ENCODE measurements around the gene SERPINA4. TPM values are rescaled to one million over a fixed set of nuclear protein-coding genes. Genes with fewer than 3 reads are reported as not detected.

The SERPINA4 gene
- total RNA-seq, 5 donors from 2014 or later (not counting 1 experiment from before 2014, with no cell fraction given) = 0.22 TPM; not detected in 4

GRCh38 chr14:94521375-94522114 lies 39.7 kb upstream of the SERPINA4 start:
- DNase-seq (no peak), ATAC-seq (replicated peaks in 1 of 4) (no peak)
- ChIA-PET POLR2A (no interaction called here), CTCF (interaction anchor here in 1 of 2 donors (0.6 kb wide), 1 partner anchor 129 kb away, joined by 4 read pairs; no protein-coding TSS in a partner anchor)
- Mint-ChIP-seq H3K27me3 (peaks cover 24 to 30% of the 10 kb centered on the region in 2 donors), H3K4me1 (no peaks in the 10 kb centered on the region), H3K4me3 (no peak overlapping the region), H3K9me3 (peaks cover 3 to 13% (median 5%) of the 10 kb centered on the region in 3 donors), H3K27ac (no peak overlapping the region), H3K36me3 (no peaks in the 10 kb centered on the region)
- H3K27ac ChIP-seq (ENCODE audit: low read length) = no peak overlapping the region
- no peaks in the 10 kb centered on the region for H3K36me3 ChIP-seq (ENCODE audit: control insufficient read depth in 2 of 2, extremely low read depth in 1 of 2, insufficient read depth in 1 of 2, low read length in 1 of 2)
- H3K4me1 ChIP-seq (ENCODE audit: control insufficient read depth in 1 of 2, extremely low read depth in 1 of 2, insufficient read depth in 2 of 2, low read length in 2 of 2) = no peaks in the 10 kb centered on the region
- peaks cover 0 to 16% of the 10 kb centered on the region in 2 experiments for H3K27me3 ChIP-seq (replicated peaks in 1 of 2; ENCODE audit: control insufficient read depth in 2 of 2, extremely low read depth in 1 of 2, insufficient read depth in 2 of 2, low read length in 1 of 2)
- H3K4me3 ChIP-seq (ENCODE audit: control insufficient read depth in 1 of 2, extremely low read depth in 1 of 2, low read length in 1 of 2) = no peak overlapping the region
- H3K9me3 ChIP-seq = no peaks in the 10 kb centered on the region
- 59% methylated on average over 4 of the region's 5 CpGs for WGBS (ENCODE audit: insufficient coverage)

GRCh38 chr14:94522115-94522724 lies 39.0 kb upstream of the SERPINA4 start:
- no peak for ATAC-seq (replicated peaks in 1 of 4)
- peaks cover 20 to 35% of the 10 kb centered on the region in 2 donors for H3K27me3 Mint-ChIP-seq
- H3K4me1 Mint-ChIP-seq = no peaks in the 10 kb centered on the region
- no peaks in the 10 kb centered on the region for H3K36me3 ChIP-seq (ENCODE audit: control insufficient read depth in 2 of 2, extremely low read depth in 1 of 2, insufficient read depth in 1 of 2, low read length in 1 of 2)
- H3K4me3 ChIP-seq (ENCODE audit: control insufficient read depth in 1 of 2, extremely low read depth in 1 of 2, low read length in 1 of 2) = no peak overlapping the region
- H3K27me3 ChIP-seq (replicated peaks in 1 of 2; ENCODE audit: control insufficient read depth in 2 of 2, extremely low read depth in 1 of 2, insufficient read depth in 2 of 2, low read length in 1 of 2) = peaks cover 0 to 16% of the 10 kb centered on the region in 2 experiments
- ChIA-PET CTCF (interaction anchor here in 1 of 2 donors (0.5 to 0.6 kb wide), 2 partner anchors 130 to 539 kb away, joined by 3 to 4 read pairs; no protein-coding TSS in a partner anchor), POLR2A (no interaction called here)
- H3K36me3 Mint-ChIP-seq = no peaks in the 10 kb centered on the region
- no peaks in the 10 kb centered on the region for H3K9me3 ChIP-seq
- peaks cover 3 to 13% (median 5%) of the 10 kb centered on the region in 3 donors for H3K9me3 Mint-ChIP-seq
- no peak for DNase-seq
- no peak overlapping the region for H3K4me3 Mint-ChIP-seq
- 82% methylated on average over 7 of the region's 7 CpGs for WGBS (ENCODE audit: insufficient coverage)
- no peak overlapping the region for H3K27ac ChIP-seq (ENCODE audit: low read length)
- no peaks in the 10 kb centered on the region for H3K4me1 ChIP-seq (ENCODE audit: control insufficient read depth in 1 of 2, extremely low read depth in 1 of 2, insufficient read depth in 2 of 2, low read length in 2 of 2)
- H3K27ac Mint-ChIP-seq = no peak overlapping the region

GRCh38 chr14:94523265-94523664 lies 38.0 kb upstream of the SERPINA4 start:
- ATAC-seq (replicated peaks in 1 of 4) = no peak
- Mint-ChIP-seq H3K4me3 (no peak overlapping the region), H3K27me3 (peaks cover 21 to 35% of the 10 kb centered on the region in 2 donors), H3K36me3 (no peaks in the 10 kb centered on the region), H3K27ac (no peak overlapping the region), H3K9me3 (peaks cover 3 to 13% (median 5%) of the 10 kb centered on the region in 3 donors), H3K4me1 (no peaks in the 10 kb centered on the region)
- ChIA-PET CTCF (no interaction called here), POLR2A (no interaction called here)
- Histone ChIP-seq H3K36me3 (ENCODE audit: control insufficient read depth in 2 of 2, extremely low read depth in 1 of 2, insufficient read depth in 1 of 2, low read length in 1 of 2) (no peaks in the 10 kb centered on the region), H3K9me3 (no peaks in the 10 kb centered on the region), H3K4me1 (ENCODE audit: control insufficient read depth in 1 of 2, extremely low read depth in 1 of 2, insufficient read depth in 2 of 2, low read length in 2 of 2) (no peaks in the 10 kb centered on the region), H3K27ac (ENCODE audit: low read length) (no peak overlapping the region), H3K4me3 (ENCODE audit: control insufficient read depth in 1 of 2, extremely low read depth in 1 of 2, low read length in 1 of 2) (no peak overlapping the region), H3K27me3 (replicated peaks in 1 of 2; ENCODE audit: control insufficient read depth in 2 of 2, extremely low read depth in 1 of 2, insufficient read depth in 2 of 2, low read length in 1 of 2) (peaks cover 0 to 16% of the 10 kb centered on the region in 2 experiments)
- DNase-seq = no peak
- WGBS (ENCODE audit: insufficient coverage) = 80% methylated on average over 7 of the region's 8 CpGs

GRCh38 chr14:94524093-94524492 lies 37.1 kb upstream of the SERPINA4 start:
- Mint-ChIP-seq H3K27ac (no peak overlapping the region), H3K9me3 (peaks cover 0 to 8% (median under 1%) of the 10 kb centered on the region in 3 donors), H3K27me3 (peaks cover 21 to 35% of the 10 kb centered on the region in 2 donors), H3K4me3 (no peak overlapping the region), H3K36me3 (no peaks in the 10 kb centered on the region), H3K4me1 (no peaks in the 10 kb centered on the region)
- H3K4me1 ChIP-seq (ENCODE audit: control insufficient read depth in 1 of 2, extremely low read depth in 1 of 2, insufficient read depth in 2 of 2, low read length in 2 of 2) = no peaks in the 10 kb centered on the region
- no peak overlapping the region for H3K4me3 ChIP-seq (ENCODE audit: control insufficient read depth in 1 of 2, extremely low read depth in 1 of 2, low read length in 1 of 2)
- CTCF ChIA-PET = no interaction called here
- no peak for ATAC-seq (replicated peaks in 1 of 4)
- 67% methylated on average over 1 of the region's 3 CpGs for WGBS (ENCODE audit: insufficient coverage)
- peaks cover 0 to 16% of the 10 kb centered on the region in 2 experiments for H3K27me3 ChIP-seq (replicated peaks in 1 of 2; ENCODE audit: control insufficient read depth in 2 of 2, extremely low read depth in 1 of 2, insufficient read depth in 2 of 2, low read length in 1 of 2)
- no peaks in the 10 kb centered on the region for H3K36me3 ChIP-seq (ENCODE audit: control insufficient read depth in 2 of 2, extremely low read depth in 1 of 2, insufficient read depth in 1 of 2, low read length in 1 of 2)
- H3K27ac ChIP-seq (ENCODE audit: low read length) = no peak overlapping the region
- no peaks in the 10 kb centered on the region for H3K9me3 ChIP-seq
- POLR2A ChIA-PET = no interaction called here
- DNase-seq = no peak

DNA sequence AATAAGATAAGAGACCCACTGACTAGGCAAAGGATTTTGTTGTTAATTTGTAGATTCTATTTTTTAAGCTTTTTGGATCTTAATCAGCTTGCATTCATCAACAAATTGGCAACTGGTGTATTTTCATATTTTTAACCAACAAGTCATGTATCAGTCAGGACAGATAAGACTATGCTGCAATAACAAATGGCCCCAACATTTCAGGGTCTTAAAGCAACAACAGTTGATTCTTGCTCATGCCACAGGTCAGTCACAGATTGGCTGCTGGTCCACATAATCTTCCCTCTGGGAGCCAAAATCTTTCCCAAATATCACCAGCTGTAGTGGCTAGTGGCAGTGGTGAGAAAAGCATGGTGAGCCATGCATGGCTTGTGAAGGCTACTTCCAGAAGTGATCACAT lies 30.1 kb upstream of the SERPINA4 start:
- H3K4me3 ChIP-seq (ENCODE audit: control insufficient read depth in 1 of 2, extremely low read depth in 1 of 2, low read length in 1 of 2) = no peak overlapping the region
- Mint-ChIP-seq H3K27ac (no peak overlapping the region), H3K36me3 (no peaks in the 10 kb centered on the region), H3K4me1 (no peaks in the 10 kb centered on the region), H3K9me3 (peaks cover 0 to 4% (median 0%) of the 10 kb centered on the region in 3 donors), H3K27me3 (peaks cover 4 to 7% of the 10 kb centered on the region in 2 donors), H3K4me3 (no peak overlapping the region)
- H3K4me1 ChIP-seq (ENCODE audit: control insufficient read depth in 1 of 2, extremely low read depth in 1 of 2, insufficient read depth in 2 of 2, low read length in 2 of 2) = no peaks in the 10 kb centered on the region
- no peak overlapping the region for H3K27ac ChIP-seq (ENCODE audit: low read length)
- no peaks in the 10 kb centered on the region for H3K36me3 ChIP-seq (ENCODE audit: control insufficient read depth in 2 of 2, extremely low read depth in 1 of 2, insufficient read depth in 1 of 2, low read length in 1 of 2)
- DNase-seq (no peak), ATAC-seq (replicated peaks in 1 of 4) (no peak)
- ChIA-PET CTCF (no interaction called here), POLR2A (no interaction called here)
- peaks cover 0 to 9% of the 10 kb centered on the region in 2 experiments for H3K27me3 ChIP-seq (replicated peaks in 1 of 2; ENCODE audit: control insufficient read depth in 2 of 2, extremely low read depth in 1 of 2, insufficient read depth in 2 of 2, low read length in 1 of 2)
- no peaks in the 10 kb centered on the region for H3K9me3 ChIP-seq

GRCh38 chr14:94532447-94532846 lies 28.8 kb upstream of the SERPINA4 start:
- DNase-seq (no peak), ATAC-seq (replicated peaks in 1 of 4) (no peak)
- H3K9me3 Mint-ChIP-seq = peaks cover 0 to 4% (median 0%) of the 10 kb centered on the region in 3 donors
- peaks cover 3 to 4% of the 10 kb centered on the region in 2 donors for H3K27me3 Mint-ChIP-seq
- H3K27ac Mint-ChIP-seq = no peak overlapping the region
- H3K36me3 Mint-ChIP-seq = no peaks in the 10 kb centered on the region
- ChIA-PET CTCF (no interaction called here), POLR2A (no interaction called here)
- H3K4me1 ChIP-seq (ENCODE audit: control insufficient read depth in 1 of 2, extremely low read depth in 1 of 2, insufficient read depth in 2 of 2, low read length in 2 of 2) = no peaks in the 10 kb centered on the region
- H3K4me3 ChIP-seq (ENCODE audit: control insufficient read depth in 1 of 2, extremely low read depth in 1 of 2, low read length in 1 of 2) = no peak overlapping the region
- no peak overlapping the region for H3K4me3 Mint-ChIP-seq
- no CpG with 5 or more reads among the region's 2 CpGs for WGBS (ENCODE audit: insufficient coverage)
- H3K36me3 ChIP-seq (ENCODE audit: control insufficient read depth in 2 of 2, extremely low read depth in 1 of 2, insufficient read depth in 1 of 2, low read length in 1 of 2) = no peaks in the 10 kb centered on the region
- H3K27ac ChIP-seq (ENCODE audit: low read length) = no peak overlapping the region
- H3K4me1 Mint-ChIP-seq = no peaks in the 10 kb centered on the region
- no peaks in the 10 kb centered on the region for H3K9me3 ChIP-seq
- peaks cover 0 to 9% of the 10 kb centered on the region in 2 experiments for H3K27me3 ChIP-seq (replicated peaks in 1 of 2; ENCODE audit: control insufficient read depth in 2 of 2, extremely low read depth in 1 of 2, insufficient read depth in 2 of 2, low read length in 1 of 2)

Measured in T-cell (primary cell).